HEK293 (cell line): ENCODE results near the gene REM2.

ENCODE experiments used
- HOXD13 ChIP-seq: sonication (generic); formaldehyde crosslinking; IDR thresholded peaks from 2 replicates; pipeline ENCODE4 v1.8.0; 2022; ENCODE audit warnings: missing genetic modification reagents, borderline replicate concordance
- OSR2 ChIP-seq: fragments of 450-650 bp; formaldehyde crosslinking; IDR thresholded peaks from 2 replicates; pipeline ENCODE4 v1.5.1; 2016; ENCODE audit warnings: missing biosample characterization, missing genetic modification characterization
- SALL2 ChIP-seq: fragments of 450-650 bp; formaldehyde crosslinking; IDR thresholded peaks from 2 replicates; pipeline ENCODE4 v1.5.0; 2017; ENCODE audit warnings: missing biosample characterization, mild to moderate bottlenecking, missing genetic modification characterization, borderline replicate concordance
- SP3 ChIP-seq: fragments of 450-650 bp; formaldehyde crosslinking; IDR thresholded peaks from 2 replicates; pipeline ENCODE4 v1.5.1; 2016; ENCODE audit warnings: missing biosample characterization, missing genetic modification characterization
- TCF7L2 ChIP-seq: IDR thresholded peaks from 2 replicates; pipeline ENCODE4 v1.6.1; 2011; ENCODE audit warnings: low read depth, mild to moderate bottlenecking, inconsistent platforms, low read length, moderate library complexity, borderline replicate concordance
- YY1 ChIP-seq: fragments of 450-650 bp; formaldehyde crosslinking; IDR thresholded peaks from 2 replicates; pipeline ENCODE4 v1.5.1; 2018; ENCODE audit warnings: missing biosample characterization, missing genetic modification characterization
- ZFP37 ChIP-seq: fragments of 450-650 bp; formaldehyde crosslinking; IDR thresholded peaks from 2 replicates; pipeline ENCODE4 v1.5.1; 2016; ENCODE audit warnings: missing biosample characterization, missing genetic modification characterization
- ZFP69B ChIP-seq: fragments of 450-650 bp; formaldehyde crosslinking; IDR thresholded peaks from 2 replicates; pipeline ENCODE4 v1.5.1; 2016; ENCODE audit warnings: missing biosample characterization, missing genetic modification characterization
- ZNF112 ChIP-seq: fragments of 450-650 bp; formaldehyde crosslinking; IDR thresholded peaks from 2 replicates; pipeline ENCODE4 v1.5.0; 2017; ENCODE audit warnings: missing biosample characterization, missing genetic modification characterization
- ZNF140 ChIP-seq: fragments of 450-650 bp; formaldehyde crosslinking; IDR thresholded peaks from 2 replicates; pipeline ENCODE4 v1.5.1; 2016; ENCODE audit warnings: missing biosample characterization, missing genetic modification characterization
- ZNF155 ChIP-seq: fragments of 450-650 bp; formaldehyde crosslinking; IDR thresholded peaks from 2 replicates; pipeline ENCODE4 v1.5.1; 2016; ENCODE audit warnings: missing biosample characterization, missing genetic modification characterization
- ZNF211 ChIP-seq: fragments of 450-650 bp; formaldehyde crosslinking; IDR thresholded peaks from 2 replicates; pipeline ENCODE4 v1.5.1; 2016; ENCODE audit warnings: low read depth, missing biosample characterization, missing genetic modification characterization
- ZNF239 ChIP-seq: fragments of 450-650 bp; formaldehyde crosslinking; IDR thresholded peaks from 2 replicates; pipeline ENCODE4 v1.5.1; 2016; ENCODE audit warnings: missing biosample characterization, missing genetic modification characterization
- ZNF350 ChIP-seq: fragments of 450-650 bp; formaldehyde crosslinking; IDR thresholded peaks from 2 replicates; pipeline ENCODE4 v1.5.0; 2017; ENCODE audit warnings: missing biosample characterization, mild to moderate bottlenecking, missing genetic modification characterization
- ZNF37A ChIP-seq: fragments of 450-650 bp; IDR thresholded peaks from 2 replicates; pipeline ENCODE4 v1.5.1; 2018; ENCODE audit warnings: missing biosample characterization, missing genetic modification characterization
- ZNF391 ChIP-seq: fragments of 450-650 bp; formaldehyde crosslinking; IDR thresholded peaks from 2 replicates; pipeline ENCODE4 v1.5.1; 2016; ENCODE audit warnings: low read depth, missing biosample characterization, missing genetic modification characterization, borderline replicate concordance
- ZNF404 ChIP-seq: fragments of 450-650 bp; formaldehyde crosslinking; IDR thresholded peaks from 2 replicates; pipeline ENCODE4 v1.5.1; 2017; ENCODE audit warnings: missing biosample characterization, missing genetic modification characterization
- ZNF48 ChIP-seq: fragments of 450-650 bp; formaldehyde crosslinking; IDR thresholded peaks from 2 replicates; pipeline ENCODE4 v1.5.1; 2016; ENCODE audit warnings: missing biosample characterization, missing genetic modification characterization
- ZNF501 ChIP-seq: fragments of 450-650 bp; formaldehyde crosslinking; IDR thresholded peaks from 2 replicates; pipeline ENCODE4 v1.5.1; 2016; ENCODE audit warnings: missing biosample characterization, missing genetic modification characterization
- ZNF514 ChIP-seq: fragments of 450-650 bp; formaldehyde crosslinking; IDR thresholded peaks from 2 replicates; pipeline ENCODE4 v1.5.1; 2016; ENCODE audit warnings: missing biosample characterization, missing genetic modification characterization
- ZNF521 ChIP-seq: fragments of 450-650 bp; formaldehyde crosslinking; IDR thresholded peaks from 2 replicates; pipeline ENCODE4 v1.5.1; 2017; ENCODE audit warnings: missing biosample characterization, mild to moderate bottlenecking, missing genetic modification characterization
- ZNF530 ChIP-seq: fragments of 450-650 bp; formaldehyde crosslinking; IDR thresholded peaks from 2 replicates; pipeline ENCODE4 v1.5.1; 2016; ENCODE audit warnings: low read depth, missing biosample characterization, missing genetic modification characterization
- ZNF596 ChIP-seq: fragments of 450-650 bp; IDR thresholded peaks from 2 replicates; pipeline ENCODE4 v1.5.0; 2018; ENCODE audit warnings: missing biosample characterization, mild to moderate bottlenecking, missing genetic modification characterization, moderate library complexity
- ZNF701 ChIP-seq: fragments of 450-650 bp; formaldehyde crosslinking; IDR thresholded peaks from 2 replicates; pipeline ENCODE4 v1.5.1; 2016; ENCODE audit warnings: missing biosample characterization, missing genetic modification characterization
- ZNF785 ChIP-seq: fragments of 450-650 bp; formaldehyde crosslinking; IDR thresholded peaks from 2 replicates; pipeline ENCODE4 v1.5.1; 2016; ENCODE audit warnings: missing biosample characterization, missing genetic modification characterization
- ZNF792 ChIP-seq: fragments of 450-650 bp; formaldehyde crosslinking; IDR thresholded peaks from 2 replicates; pipeline ENCODE4 v1.5.1; 2016; ENCODE audit warnings: missing biosample characterization, missing genetic modification characterization
- ZNF830 ChIP-seq: fragments of 450-650 bp; IDR thresholded peaks from 2 replicates; pipeline ENCODE4 v1.5.0; 2018; ENCODE audit warnings: missing biosample characterization, missing genetic modification characterization, low read depth, mild to moderate bottlenecking, moderate library complexity
- ZNF837 ChIP-seq: fragments of 450-650 bp; formaldehyde crosslinking; IDR thresholded peaks from 2 replicates; pipeline ENCODE4 v1.5.1; 2016; ENCODE audit warnings: missing biosample characterization, missing genetic modification characterization
- ZSCAN16 ChIP-seq: fragments of 450-650 bp; formaldehyde crosslinking; IDR thresholded peaks from 2 replicates; pipeline ENCODE4 v1.5.1; 2016; ENCODE audit warnings: missing biosample characterization, missing genetic modification characterization
- ZSCAN4 ChIP-seq: fragments of 450-650 bp; formaldehyde crosslinking; IDR thresholded peaks from 2 replicates; pipeline ENCODE4 v1.5.1; 2017; ENCODE audit warnings: missing biosample characterization, missing genetic modification characterization
- ZXDB ChIP-seq: fragments of 450-650 bp; formaldehyde crosslinking; IDR thresholded peaks from 2 replicates; pipeline ENCODE4 v1.5.1; 2016; ENCODE audit warnings: missing biosample characterization, missing genetic modification characterization
- TF ChIP-seq, protein P1 (sequence below): fragments of 450-650 bp; formaldehyde crosslinking; IDR thresholded peaks from 2 replicates; pipeline ENCODE4 v1.5.1; 2016; ENCODE audit warnings: missing biosample characterization, missing genetic modification characterization, borderline replicate concordance
- TF ChIP-seq, protein P2 (sequence below): fragments of 450-650 bp; formaldehyde crosslinking; IDR thresholded peaks from 2 replicates; pipeline ENCODE4; 2016; ENCODE audit warnings: missing biosample characterization, missing genetic modification characterization

The REM2 gene

DNA sequence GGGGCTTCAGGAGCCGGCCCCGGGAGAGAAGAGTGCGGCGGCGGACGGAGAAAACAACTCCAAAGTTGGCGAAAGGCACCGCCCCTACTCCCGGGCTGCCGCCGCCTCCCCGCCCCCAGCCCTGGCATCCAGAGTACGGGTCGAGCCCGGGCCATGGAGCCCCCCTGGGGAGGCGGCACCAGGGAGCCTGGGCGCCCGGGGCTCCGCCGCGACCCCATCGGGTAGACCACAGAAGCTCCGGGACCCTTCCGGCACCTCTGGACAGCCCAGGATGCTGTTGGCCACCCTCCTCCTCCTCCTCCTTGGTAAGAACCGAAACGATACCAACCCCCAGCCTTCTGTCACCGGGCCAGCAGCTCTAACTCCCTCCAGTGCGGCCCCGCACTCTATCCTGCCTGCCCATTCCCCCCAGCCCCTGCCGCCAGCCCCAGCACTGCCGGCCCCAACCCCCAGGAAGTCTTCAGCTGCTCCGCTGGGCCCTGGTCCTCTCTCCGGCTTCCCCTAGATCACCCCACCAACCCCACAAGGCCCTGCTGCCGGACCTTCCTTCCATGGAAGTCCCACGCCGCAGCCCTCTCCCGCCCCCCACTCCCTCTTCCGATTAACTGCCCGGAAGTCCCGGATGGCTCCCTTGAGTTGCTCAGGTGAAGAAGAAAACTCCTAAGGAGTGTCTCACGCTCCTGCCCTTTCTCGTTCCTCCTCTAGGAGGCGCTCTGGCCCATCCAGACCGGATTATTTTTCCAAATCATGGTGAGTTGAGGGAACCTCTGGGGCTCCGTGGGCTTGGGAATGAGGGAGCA is 10.8 kb upstream of the REM2 start (continued):
- TF ChIP-seq, protein P1, sequence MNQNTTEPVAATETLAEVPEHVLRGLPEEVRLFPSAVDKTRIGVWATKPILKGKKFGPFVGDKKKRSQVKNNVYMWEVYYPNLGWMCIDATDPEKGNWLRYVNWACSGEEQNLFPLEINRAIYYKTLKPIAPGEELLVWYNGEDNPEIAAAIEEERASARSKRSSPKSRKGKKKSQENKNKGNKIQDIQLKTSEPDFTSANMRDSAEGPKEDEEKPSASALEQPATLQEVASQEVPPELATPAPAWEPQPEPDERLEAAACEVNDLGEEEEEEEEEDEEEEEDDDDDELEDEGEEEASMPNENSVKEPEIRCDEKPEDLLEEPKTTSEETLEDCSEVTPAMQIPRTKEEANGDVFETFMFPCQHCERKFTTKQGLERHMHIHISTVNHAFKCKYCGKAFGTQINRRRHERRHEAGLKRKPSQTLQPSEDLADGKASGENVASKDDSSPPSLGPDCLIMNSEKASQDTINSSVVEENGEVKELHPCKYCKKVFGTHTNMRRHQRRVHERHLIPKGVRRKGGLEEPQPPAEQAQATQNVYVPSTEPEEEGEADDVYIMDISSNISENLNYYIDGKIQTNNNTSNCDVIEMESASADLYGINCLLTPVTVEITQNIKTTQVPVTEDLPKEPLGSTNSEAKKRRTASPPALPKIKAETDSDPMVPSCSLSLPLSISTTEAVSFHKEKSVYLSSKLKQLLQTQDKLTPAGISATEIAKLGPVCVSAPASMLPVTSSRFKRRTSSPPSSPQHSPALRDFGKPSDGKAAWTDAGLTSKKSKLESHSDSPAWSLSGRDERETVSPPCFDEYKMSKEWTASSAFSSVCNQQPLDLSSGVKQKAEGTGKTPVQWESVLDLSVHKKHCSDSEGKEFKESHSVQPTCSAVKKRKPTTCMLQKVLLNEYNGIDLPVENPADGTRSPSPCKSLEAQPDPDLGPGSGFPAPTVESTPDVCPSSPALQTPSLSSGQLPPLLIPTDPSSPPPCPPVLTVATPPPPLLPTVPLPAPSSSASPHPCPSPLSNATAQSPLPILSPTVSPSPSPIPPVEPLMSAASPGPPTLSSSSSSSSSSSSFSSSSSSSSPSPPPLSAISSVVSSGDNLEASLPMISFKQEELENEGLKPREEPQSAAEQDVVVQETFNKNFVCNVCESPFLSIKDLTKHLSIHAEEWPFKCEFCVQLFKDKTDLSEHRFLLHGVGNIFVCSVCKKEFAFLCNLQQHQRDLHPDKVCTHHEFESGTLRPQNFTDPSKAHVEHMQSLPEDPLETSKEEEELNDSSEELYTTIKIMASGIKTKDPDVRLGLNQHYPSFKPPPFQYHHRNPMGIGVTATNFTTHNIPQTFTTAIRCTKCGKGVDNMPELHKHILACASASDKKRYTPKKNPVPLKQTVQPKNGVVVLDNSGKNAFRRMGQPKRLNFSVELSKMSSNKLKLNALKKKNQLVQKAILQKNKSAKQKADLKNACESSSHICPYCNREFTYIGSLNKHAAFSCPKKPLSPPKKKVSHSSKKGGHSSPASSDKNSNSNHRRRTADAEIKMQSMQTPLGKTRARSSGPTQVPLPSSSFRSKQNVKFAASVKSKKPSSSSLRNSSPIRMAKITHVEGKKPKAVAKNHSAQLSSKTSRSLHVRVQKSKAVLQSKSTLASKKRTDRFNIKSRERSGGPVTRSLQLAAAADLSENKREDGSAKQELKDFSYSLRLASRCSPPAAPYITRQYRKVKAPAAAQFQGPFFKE (tag by site-specific recombination): no peak
- TF ChIP-seq ZFP37 (tag by site-specific recombination) (no peak), ZNF530 (tag by site-specific recombination) (no peak), ZNF596 (tag by site-specific recombination) (no peak), ZNF350 (tag by site-specific recombination) (no peak), ZXDB (tag by site-specific recombination) (peak; percentile 10), YY1 (no peak), ZNF501 (tag by site-specific recombination) (no peak), ZSCAN4 (tag by site-specific recombination) (no peak), OSR2 (no peak), ZSCAN16 (tag by site-specific recombination) (no peak), ZNF521 (tag by site-specific recombination) (no peak), ZNF112 (no peak), ZNF404 (tag by site-specific recombination) (no peak), SP3 (no peak), SALL2 (tag by site-specific recombination) (no peak), ZNF155 (tag by site-specific recombination) (no peak), ZNF514 (tag by site-specific recombination) (no peak), TCF7L2 (no peak), ZNF239 (tag by site-specific recombination) (no peak), ZNF785 (tag by site-specific recombination) (no peak), ZNF37A (tag by site-specific recombination) (no peak), ZNF391 (no peak), ZNF701 (tag by site-specific recombination) (no peak), ZNF792 (tag by site-specific recombination) (no peak), ZNF48 (tag by site-specific recombination) (no peak), ZNF211 (tag by site-specific recombination) (no peak), HOXD13 (CRISPR knock-in tag) (no peak), ZNF837 (tag by site-specific recombination) (no peak), ZFP69B (tag by site-specific recombination) (0 out of 2 replicates have a peak, but pooled peaks have one; percentile 16), ZNF140 (tag by site-specific recombination) (no peak), ZNF830 (tag by site-specific recombination) (no peak)
- TF ChIP-seq, protein P2, sequence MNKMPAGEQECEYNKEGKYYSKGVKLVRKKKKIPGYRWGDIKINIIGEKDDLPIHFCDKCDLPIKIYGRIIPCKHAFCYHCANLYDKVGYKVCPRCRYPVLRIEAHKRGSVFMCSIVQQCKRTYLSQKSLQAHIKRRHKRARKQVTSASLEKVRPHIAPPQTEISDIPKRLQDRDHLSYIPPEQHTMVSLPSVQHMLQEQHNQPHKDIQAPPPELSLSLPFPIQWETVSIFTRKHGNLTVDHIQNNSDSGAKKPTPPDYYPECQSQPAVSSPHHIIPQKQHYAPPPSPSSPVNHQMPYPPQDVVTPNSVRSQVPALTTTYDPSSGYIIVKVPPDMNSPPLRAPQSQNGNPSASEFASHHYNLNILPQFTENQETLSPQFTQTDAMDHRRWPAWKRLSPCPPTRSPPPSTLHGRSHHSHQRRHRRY (tag by site-specific recombination): no peak
